Left lobe of liver (tissue), 2 donors: ENCODE measurements around the gene NR2E1. TPM values are rescaled to one million over a fixed set of nuclear protein-coding genes. Genes with fewer than 3 reads are reported as not detected.

ENCODE experiments used
- ATAC-seq: fragments of 200-7000 bp; cut with Tn5 transposase; one replicate; pipeline ENCODE4 v1.9.1; 2020; ENCODE audit warnings: mild to moderate bottlenecking, moderate library complexity
- DNase-seq: peaks from one replicate; pipeline ENCODE4 v3.0.0-alpha.2; 2020; ENCODE audit warnings: low spot score
- total RNA-seq: library from RNA; stranded (reverse); gene quantifications from one replicate; pipeline ENCODE4 v1.2.1, GENCODE V29; 2021
- donor health status: DM: no; HTN: no; CAD: no; lungs with moderate emphysema.
- donor health status: DM: no; HTN: yes; CAD: no.

NR2E1 gene
- total RNA-seq: not detected

GRCh38 chr6:108165714-108166663, at the start of gene NR2E1:
TSS of gene NR2E1 (plus strand) at chr6:108166022. CDS start at chr6:108166766, 744 bp downstream.
- ATAC-seq (no peak), DNase-seq (no peak)

- no peak for ATAC-seq
- DNase-seq: no peak
Measured at GRCh38 chr6:108116546-108117426, 49.0 kb upstream of the NR2E1 start.

GRCh38 chr6:108117427-108118358, 48.1 kb upstream of the NR2E1 start:
- peak; percentile 50 for ATAC-seq
- DNase-seq: no peak

GRCh38 chr6:108118359-108118724, 47.5 kb upstream of the NR2E1 start:
- no peak for DNase-seq
- ATAC-seq: no peak

- no peak for DNase-seq
- ATAC-seq: no peak
Measured at GRCh38 chr6:108118810-108119768, 46.7 kb upstream of the NR2E1 start.

- ATAC-seq (no peak), DNase-seq (no peak)
Measured at GRCh38 chr6:108119769-108120141, 46.1 kb upstream of the NR2E1 start.

GRCh38 chr6:108120311-108120710, 45.5 kb upstream of the NR2E1 start:
- ATAC-seq: no peak
- no peak for DNase-seq

- DNase-seq: no peak
- no peak for ATAC-seq
Measured at GRCh38 chr6:108121612-108122011, 44.2 kb upstream of the NR2E1 start.

GRCh38 chr6:108123481-108123929, 42.3 kb upstream of the NR2E1 start:
- ATAC-seq (no peak), DNase-seq (no peak)

- no peak for ATAC-seq
- DNase-seq: no peak
Measured at GRCh38 chr6:108123946-108124345, 41.9 kb upstream of the NR2E1 start.

GRCh38 chr6:108127056-108127455, 38.8 kb upstream of the NR2E1 start:
- DNase-seq: no peak
- no peak for ATAC-seq

- DNase-seq (no peak), ATAC-seq (peak; percentile 87)
Measured at GRCh38 chr6:108127826-108128225, 38.0 kb upstream of the NR2E1 start.

GRCh38 chr6:108130262-108130661, 35.6 kb upstream of the NR2E1 start:
- ATAC-seq (no peak), DNase-seq (no peak)

GRCh38 chr6:108132863-108133262, 33.0 kb upstream of the NR2E1 start:
- ATAC-seq: no peak

GRCh38 chr6:108133594-108134179, 32.1 kb upstream of the NR2E1 start:
- ATAC-seq: peak; percentile 93
- DNase-seq: no peak

More at GRCh38 chr6:108132863-108133262, 33.0 kb upstream of the NR2E1 start:
- DNase-seq: no peak

- ATAC-seq: no peak
- no peak for DNase-seq
Measured at GRCh38 chr6:108134213-108134970, 31.4 kb upstream of the NR2E1 start.

GRCh38 chr6:108142240-108142639, 23.6 kb upstream of the NR2E1 start:
- ATAC-seq: no peak
- DNase-seq: no peak

GRCh38 chr6:108145639-108146038, 20.2 kb upstream of the NR2E1 start:
- ATAC-seq (no peak), DNase-seq (no peak)
